ENCODE measurements around the gene MDFIC. TPM values are rescaled to one million over a fixed set of nuclear protein-coding genes. Genes with fewer than 3 reads are reported as not detected.
A peak's percentile ranks its signal among the peaks of the same experiment; 100 is the strongest.
"Not testable (repeated sequence)": the region's sequence is repeated elsewhere in the genome, so short reads cannot be mapped to it uniquely, and the experiment has no call there.

The MDFIC gene
- total RNA-seq, 6 donors from 2014 or later: 13.8 to 63.9 (median 31.8) TPM

- Histone ChIP-seq H3K27ac (no peak overlapping the region), H3K27me3 (no peaks in the 10 kb centered on the region), H3K9me3 (no peaks in the 10 kb centered on the region), H3K4me3 (no peak overlapping the region), H3K36me3 (no peaks in the 10 kb centered on the region), H3K4me1 (no peaks in the 10 kb centered on the region)
- TF ChIP-seq EP300 (IDR thresholded peaks at IDR 0.05): no peak
- TF ChIP-seq POLR2AphosphoS5 (IDR thresholded peaks at IDR 0.05): no peak
- no peak for TF ChIP-seq CTCF (IDR thresholded peaks at IDR 0.05)
- TF ChIP-seq POLR2A (IDR thresholded peaks at IDR 0.05): no peak
- 86 to 94% methylated on average over 2 of the region's 2 CpGs for WGBS, 2 donors
- DNase-seq (no peak), ATAC-seq (ENCODE audit: low FRiP score in 2 of 2) (no peak)
These were observed 35.7 kb upstream of the MDFIC start for GRCh38 chr7:114886241-114886640.

- not testable (repeated sequence) for ATAC-seq (ENCODE audit: low FRiP score in 2 of 2); H3K27ac ChIP-seq; H3K36me3 ChIP-seq; H3K4me3 ChIP-seq; DNase-seq; H3K9me3 ChIP-seq; H3K27me3 ChIP-seq; H3K4me1 ChIP-seq
- WGBS, 2 donors: 93 to 94% methylated on average over 3 of the region's 3 CpGs
These were observed 32.8 kb upstream of the MDFIC start for GRCh38 chr7:114889116-114889515.

GRCh38 chr7:114889646-114890285, 32.1 kb upstream of the MDFIC start:
- DNase-seq (no peak), ATAC-seq (ENCODE audit: low FRiP score in 2 of 2) (peak in 1 of 2 donors; percentile 76)
- H3K27me3 ChIP-seq: no peaks in the 10 kb centered on the region
- TF ChIP-seq POLR2A (IDR thresholded peaks at IDR 0.05) (no peak), CTCF (IDR thresholded peaks at IDR 0.05) (no peak), EP300 (IDR thresholded peaks at IDR 0.05) (no peak), POLR2AphosphoS5 (IDR thresholded peaks at IDR 0.05) (no peak)
- H3K9me3 ChIP-seq: no peaks in the 10 kb centered on the region
- no peaks in the 10 kb centered on the region for H3K4me1 ChIP-seq
- no peaks in the 10 kb centered on the region for H3K36me3 ChIP-seq
- 76 to 87% methylated on average over 3 of the region's 3 CpGs for WGBS, 2 donors
- no peak overlapping the region for H3K27ac ChIP-seq
- H3K4me3 ChIP-seq: no peak overlapping the region

GRCh38 chr7:114890561-114890960, 31.3 kb upstream of the MDFIC start:
- H3K4me1 ChIP-seq: no peaks in the 10 kb centered on the region

GRCh38 chr7:114900127-114900526, 21.8 kb upstream of the MDFIC start:
- Histone ChIP-seq H3K27ac (no peak overlapping the region), H3K27me3 (no peaks in the 10 kb centered on the region), H3K4me3 (no peak overlapping the region), H3K36me3 (no peaks in the 10 kb centered on the region), H3K9me3 (no peaks in the 10 kb centered on the region), H3K4me1 (no peaks in the 10 kb centered on the region)
- WGBS, 2 donors: 86 to 97% methylated on average over 1 of the region's 1 CpG
- TF ChIP-seq CTCF (IDR thresholded peaks at IDR 0.05) (no peak), POLR2A (IDR thresholded peaks at IDR 0.05) (no peak), POLR2AphosphoS5 (IDR thresholded peaks at IDR 0.05) (no peak), EP300 (IDR thresholded peaks at IDR 0.05) (no peak)
- ATAC-seq (ENCODE audit: low FRiP score in 2 of 2): no peak
- DNase-seq: no peak

More at GRCh38 chr7:114890561-114890960, 31.3 kb upstream of the MDFIC start:
- no peak for DNase-seq
- ATAC-seq (ENCODE audit: low FRiP score in 2 of 2): no peak
- no peak overlapping the region for H3K4me3 ChIP-seq
- TF ChIP-seq POLR2A (IDR thresholded peaks at IDR 0.05): no peak
- no peak for TF ChIP-seq POLR2AphosphoS5 (IDR thresholded peaks at IDR 0.05)
- TF ChIP-seq EP300 (IDR thresholded peaks at IDR 0.05): no peak
- TF ChIP-seq CTCF (IDR thresholded peaks at IDR 0.05): no peak
- no peaks in the 10 kb centered on the region for H3K27me3 ChIP-seq
- no peaks in the 10 kb centered on the region for H3K36me3 ChIP-seq
- no peaks in the 10 kb centered on the region for H3K9me3 ChIP-seq
- no peak overlapping the region for H3K27ac ChIP-seq
- WGBS, 2 donors: 90 to 96% methylated on average over 4 of the region's 4 CpGs

All from upper lobe of left lung (tissue), 6 donors.